Endothelial cell of umbilical vein (primary cell): Measurements from ENCODE around the gene BOLL.

ENCODE experiments used
- JUN ChIP-seq: IDR thresholded peaks from 2 replicates; pipeline ENCODE4 v1.6.1; 2011; ENCODE audit warnings: borderline replicate concordance, low read depth; ENCODE audit not compliant: insufficient read length, insufficient read depth
- POLR2AphosphoS5 ChIP-seq: IDR thresholded peaks from 2 replicates; pipeline ENCODE4 v1.6.1; 2012; ENCODE audit warnings: low read depth, mild to moderate bottlenecking, control low read depth, low read length, moderate library complexity; ENCODE audit not compliant: insufficient read depth
- TF ChIP-seq, protein P1 (sequence below), 2 donors: IDR thresholded peaks; 1 replicate in 1 of 2; 2 replicates in 1 of 2; pipeline ENCODE4 v1.5.1; 2011; ENCODE audit warnings: low read length in 2 of 2, mild to moderate bottlenecking in 2 of 2, moderate library complexity in 2 of 2, control low read depth in 1 of 2, inconsistent platforms in 1 of 2, low read depth in 1 of 2; ENCODE audit not compliant: insufficient read depth in 1 of 2; ENCODE audit errors: extremely low read depth in 1 of 2
- TF ChIP-seq, protein P2 (sequence below): IDR thresholded peaks from 2 replicates; pipeline ENCODE4 v1.6.1; 2011; ENCODE audit not compliant: insufficient read depth, insufficient read length

DNA sequence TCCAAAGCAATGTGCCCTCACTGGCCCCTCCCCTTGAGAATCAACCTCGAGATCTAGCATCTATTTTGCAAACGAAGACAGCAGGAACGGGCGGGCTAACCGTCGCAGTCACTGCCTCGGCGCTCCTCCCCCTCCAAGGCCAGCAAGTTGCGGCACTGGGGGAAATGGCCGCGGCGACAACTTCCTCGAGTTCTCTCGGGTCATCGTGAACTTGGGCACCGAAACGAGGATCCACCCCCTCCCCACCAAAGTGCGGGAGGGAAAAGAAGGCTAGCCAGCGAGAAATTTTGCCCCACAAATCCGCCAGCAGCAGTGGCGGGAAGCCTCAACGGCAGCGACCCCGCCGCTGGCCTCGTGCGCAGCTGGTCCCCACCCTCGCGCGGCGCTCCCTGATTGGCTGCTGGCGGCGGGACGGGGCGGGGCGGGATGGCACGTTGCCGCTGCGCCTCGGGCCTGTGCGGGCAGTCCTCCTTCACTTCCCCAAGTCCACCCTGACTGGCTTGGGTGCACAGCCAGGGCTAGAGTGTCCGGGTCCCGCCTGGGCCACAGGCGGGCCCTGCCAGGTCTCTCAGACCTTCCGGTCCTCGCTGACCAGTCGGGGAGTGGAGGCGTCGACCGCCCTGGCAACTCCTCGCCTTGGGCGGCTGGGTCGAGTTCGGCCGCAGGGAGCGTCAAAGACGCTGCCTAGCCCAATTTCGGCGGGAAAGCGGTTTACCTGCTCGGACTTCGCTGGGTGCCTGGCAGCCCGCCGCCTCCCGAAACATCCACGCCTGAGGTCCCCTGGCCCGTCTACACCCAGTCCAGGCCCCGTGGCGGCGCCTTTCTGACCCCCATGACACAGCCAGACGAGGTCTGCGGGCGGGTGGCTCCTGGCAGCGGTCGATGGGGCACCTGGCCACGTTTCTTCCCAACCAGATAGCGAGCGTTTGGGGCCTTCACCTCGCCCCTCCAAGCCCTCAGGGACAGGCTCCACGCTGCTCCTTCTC is at the start of gene BOLL:
- TF ChIP-seq, protein P1, sequence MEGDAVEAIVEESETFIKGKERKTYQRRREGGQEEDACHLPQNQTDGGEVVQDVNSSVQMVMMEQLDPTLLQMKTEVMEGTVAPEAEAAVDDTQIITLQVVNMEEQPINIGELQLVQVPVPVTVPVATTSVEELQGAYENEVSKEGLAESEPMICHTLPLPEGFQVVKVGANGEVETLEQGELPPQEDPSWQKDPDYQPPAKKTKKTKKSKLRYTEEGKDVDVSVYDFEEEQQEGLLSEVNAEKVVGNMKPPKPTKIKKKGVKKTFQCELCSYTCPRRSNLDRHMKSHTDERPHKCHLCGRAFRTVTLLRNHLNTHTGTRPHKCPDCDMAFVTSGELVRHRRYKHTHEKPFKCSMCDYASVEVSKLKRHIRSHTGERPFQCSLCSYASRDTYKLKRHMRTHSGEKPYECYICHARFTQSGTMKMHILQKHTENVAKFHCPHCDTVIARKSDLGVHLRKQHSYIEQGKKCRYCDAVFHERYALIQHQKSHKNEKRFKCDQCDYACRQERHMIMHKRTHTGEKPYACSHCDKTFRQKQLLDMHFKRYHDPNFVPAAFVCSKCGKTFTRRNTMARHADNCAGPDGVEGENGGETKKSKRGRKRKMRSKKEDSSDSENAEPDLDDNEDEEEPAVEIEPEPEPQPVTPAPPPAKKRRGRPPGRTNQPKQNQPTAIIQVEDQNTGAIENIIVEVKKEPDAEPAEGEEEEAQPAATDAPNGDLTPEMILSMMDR (IDR thresholded peaks at IDR 0.05; ENCODE audit: extremely low read depth in 1 of 2, insufficient read depth in 1 of 2, low read depth in 1 of 2, low read length in 2 of 2): no peak
- TF ChIP-seq JUN: no peak
- TF ChIP-seq, protein P2, sequence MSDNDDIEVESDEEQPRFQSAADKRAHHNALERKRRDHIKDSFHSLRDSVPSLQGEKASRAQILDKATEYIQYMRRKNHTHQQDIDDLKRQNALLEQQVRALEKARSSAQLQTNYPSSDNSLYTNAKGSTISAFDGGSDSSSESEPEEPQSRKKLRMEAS: no peak
- TF ChIP-seq POLR2AphosphoS5: no peak
